ENCODE data around the gene SAMM50.

SAMM50 gene

DNA sequence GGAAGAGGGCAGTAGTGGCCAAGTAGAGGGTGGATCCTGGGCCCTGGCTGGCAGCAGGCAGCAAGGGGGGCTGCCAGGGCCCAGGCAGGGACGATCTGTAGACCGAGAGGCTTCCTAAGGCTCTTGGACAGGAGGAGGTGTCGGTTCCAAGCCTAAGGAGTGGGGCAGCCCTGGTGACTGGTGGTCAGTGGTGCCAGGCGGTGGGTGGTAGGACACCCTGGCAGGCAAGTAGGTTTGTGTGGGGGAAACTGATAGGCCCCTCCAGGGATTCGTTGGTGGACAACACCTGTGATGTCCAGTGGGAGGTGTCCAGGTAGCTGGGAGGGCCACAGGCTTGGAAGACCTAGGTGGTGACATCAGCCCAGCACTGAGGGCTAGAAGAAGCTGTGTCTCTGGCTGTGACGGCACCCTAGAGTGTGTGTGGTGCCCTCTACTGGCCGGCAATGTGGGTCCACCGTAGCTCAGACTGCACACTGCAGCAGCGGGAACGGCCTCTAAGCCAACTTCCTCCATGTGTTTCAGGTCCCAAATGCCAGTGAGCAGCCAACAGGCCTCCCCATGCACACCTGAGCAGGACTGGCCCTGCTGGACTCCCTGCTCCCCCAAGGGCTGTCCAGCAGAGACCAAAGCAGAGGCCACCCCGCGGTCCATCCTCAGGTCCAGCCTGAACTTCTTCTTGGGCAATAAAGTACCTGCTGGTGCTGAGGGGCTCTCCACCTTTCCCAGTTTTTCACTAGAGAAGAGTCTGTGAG, 9.4 kb upstream of the SAMM50 start:
- no peaks in the 10 kb centered on the region for H3K9me2 ChIP-seq (replicated peaks; ENCODE audit: insufficient read depth, low read length)
- no peak overlapping the region for H3K9ac ChIP-seq (ENCODE audit: low read length)
- H3K4me2 ChIP-seq (ENCODE audit: low read depth, low read length) = no peak overlapping the region

DNA sequence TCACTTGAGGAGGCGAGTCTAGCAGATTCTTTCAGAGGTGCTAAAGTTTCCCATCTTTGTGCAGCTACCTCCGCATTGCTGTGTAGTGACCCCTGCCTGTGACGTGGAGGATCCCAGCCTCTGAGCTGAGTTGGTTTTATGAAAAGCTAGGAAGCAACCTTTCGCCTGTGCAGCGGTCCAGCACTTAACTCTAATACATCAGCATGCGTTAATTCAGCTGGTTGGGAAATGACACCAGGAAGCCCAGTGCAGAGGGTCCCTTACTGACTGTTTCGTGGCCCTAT, 8.9 kb upstream of the SAMM50 start:
- no peaks in the 10 kb centered on the region for H3K9me3 ChIP-seq (replicated peaks; ENCODE audit: insufficient read depth, low read length)
- no peak for TF ChIP-seq EZH2 (optimal IDR thresholded peaks at IDR 0.05; ENCODE audit: low read depth, low read length)
- TF ChIP-seq EZH2phosphoT487 (IDR thresholded peaks at IDR 0.05; ENCODE audit: low read length) = no peak
- TF ChIP-seq, protein P1, sequence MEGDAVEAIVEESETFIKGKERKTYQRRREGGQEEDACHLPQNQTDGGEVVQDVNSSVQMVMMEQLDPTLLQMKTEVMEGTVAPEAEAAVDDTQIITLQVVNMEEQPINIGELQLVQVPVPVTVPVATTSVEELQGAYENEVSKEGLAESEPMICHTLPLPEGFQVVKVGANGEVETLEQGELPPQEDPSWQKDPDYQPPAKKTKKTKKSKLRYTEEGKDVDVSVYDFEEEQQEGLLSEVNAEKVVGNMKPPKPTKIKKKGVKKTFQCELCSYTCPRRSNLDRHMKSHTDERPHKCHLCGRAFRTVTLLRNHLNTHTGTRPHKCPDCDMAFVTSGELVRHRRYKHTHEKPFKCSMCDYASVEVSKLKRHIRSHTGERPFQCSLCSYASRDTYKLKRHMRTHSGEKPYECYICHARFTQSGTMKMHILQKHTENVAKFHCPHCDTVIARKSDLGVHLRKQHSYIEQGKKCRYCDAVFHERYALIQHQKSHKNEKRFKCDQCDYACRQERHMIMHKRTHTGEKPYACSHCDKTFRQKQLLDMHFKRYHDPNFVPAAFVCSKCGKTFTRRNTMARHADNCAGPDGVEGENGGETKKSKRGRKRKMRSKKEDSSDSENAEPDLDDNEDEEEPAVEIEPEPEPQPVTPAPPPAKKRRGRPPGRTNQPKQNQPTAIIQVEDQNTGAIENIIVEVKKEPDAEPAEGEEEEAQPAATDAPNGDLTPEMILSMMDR (IDR thresholded peaks at IDR 0.05; ENCODE audit: low read length) = no peak
- peaks cover 68% of the 10 kb centered on the region for H3K27me3 ChIP-seq (replicated peaks; ENCODE audit: insufficient read depth, low read length)
- no peak overlapping the region for H3K4me2 ChIP-seq (ENCODE audit: low read depth, low read length)
- no peak overlapping the region for H2AFZ ChIP-seq (ENCODE audit: low read length)
- no peak for DNase-seq
- no peak overlapping the region for H3K27ac ChIP-seq (ENCODE audit: low read length)
- H3K9me2 ChIP-seq (replicated peaks; ENCODE audit: insufficient read depth, low read length) = no peaks in the 10 kb centered on the region
- H3K36me3 ChIP-seq (replicated peaks; ENCODE audit: insufficient read depth, low read length) = no peaks in the 10 kb centered on the region
- H3K4me1 ChIP-seq (ENCODE audit: low read length) = no peaks in the 10 kb centered on the region
- no peaks in the 10 kb centered on the region for H3F3A ChIP-seq (ENCODE audit: insufficient read depth, low read length)
- H3K4me3 ChIP-seq (ENCODE audit: low read length) = no peak overlapping the region
- H4K20me1 ChIP-seq (ENCODE audit: insufficient read depth, low read length) = no peaks in the 10 kb centered on the region
- H3K79me2 ChIP-seq (ENCODE audit: low read length) = no peaks in the 10 kb centered on the region
- no peak overlapping the region for H3K9ac ChIP-seq (ENCODE audit: low read length)

More for the DNA sequence above, 9.4 kb upstream of the SAMM50 start:
- Histone ChIP-seq H3K36me3 (replicated peaks; ENCODE audit: insufficient read depth, low read length) (no peaks in the 10 kb centered on the region), H3K9me3 (replicated peaks; ENCODE audit: insufficient read depth, low read length) (no peaks in the 10 kb centered on the region), H3K27me3 (replicated peaks; ENCODE audit: insufficient read depth, low read length) (peaks cover 73% of the 10 kb centered on the region), H3F3A (ENCODE audit: insufficient read depth, low read length) (no peaks in the 10 kb centered on the region), H3K27ac (ENCODE audit: low read length) (no peak overlapping the region), H2AFZ (ENCODE audit: low read length) (no peak overlapping the region), H3K4me1 (ENCODE audit: low read length) (no peaks in the 10 kb centered on the region), H3K79me2 (ENCODE audit: low read length) (no peaks in the 10 kb centered on the region), H4K20me1 (ENCODE audit: insufficient read depth, low read length) (no peaks in the 10 kb centered on the region), H3K4me3 (ENCODE audit: low read length) (no peak overlapping the region)
- DNase-seq = peak; percentile 38
- TF ChIP-seq EZH2 (optimal IDR thresholded peaks at IDR 0.05; ENCODE audit: low read depth, low read length) (no peak), EZH2phosphoT487 (IDR thresholded peaks at IDR 0.05; ENCODE audit: low read length) (no peak)
- TF ChIP-seq, protein P1 (IDR thresholded peaks at IDR 0.05; ENCODE audit: low read length) = peak; percentile 66

DNA sequence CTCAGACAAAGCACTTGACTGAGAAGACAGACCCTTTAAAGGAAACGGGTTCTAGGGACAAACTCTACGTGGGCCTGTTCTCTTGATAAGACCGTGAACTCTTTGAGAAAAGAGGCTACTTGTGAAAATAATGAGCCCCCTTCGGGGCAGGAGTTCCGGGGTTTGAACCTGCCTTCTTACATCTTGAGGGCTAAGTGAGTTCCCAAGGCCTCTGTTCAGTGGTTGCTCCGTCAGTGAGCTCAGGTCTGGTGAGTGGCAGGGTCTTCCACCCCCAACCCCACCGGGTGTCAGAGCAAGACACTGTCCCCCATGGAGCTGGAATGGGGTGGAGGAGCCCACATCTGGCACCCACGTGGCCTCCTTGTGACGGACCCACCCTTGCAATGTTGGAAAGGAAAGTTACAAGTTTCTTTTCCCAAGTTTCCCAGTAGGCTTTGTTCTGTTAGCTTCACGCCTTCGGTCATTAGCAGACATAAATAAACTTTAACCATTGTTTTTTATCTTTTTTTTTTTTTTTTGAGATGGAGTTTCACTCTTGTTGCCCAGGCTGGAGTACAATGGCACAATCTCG, 6.3 kb upstream of the SAMM50 start:
- no peak overlapping the region for H3K27ac ChIP-seq (ENCODE audit: low read length)
- H2AFZ ChIP-seq (ENCODE audit: low read length) = no peak overlapping the region
- no peaks in the 10 kb centered on the region for H3K9me3 ChIP-seq (replicated peaks; ENCODE audit: insufficient read depth, low read length)
- H3K4me3 ChIP-seq (ENCODE audit: low read length) = no peak overlapping the region
- H3K4me1 ChIP-seq (ENCODE audit: low read length) = no peaks in the 10 kb centered on the region
- H3K9ac ChIP-seq (ENCODE audit: low read length) = no peak overlapping the region
- peaks cover 51% of the 10 kb centered on the region for H3K27me3 ChIP-seq (replicated peaks; ENCODE audit: insufficient read depth, low read length)
- no peaks in the 10 kb centered on the region for H3K9me2 ChIP-seq (replicated peaks; ENCODE audit: insufficient read depth, low read length)
- no peaks in the 10 kb centered on the region for H3K79me2 ChIP-seq (ENCODE audit: low read length)
- H4K20me1 ChIP-seq (ENCODE audit: insufficient read depth, low read length) = no peaks in the 10 kb centered on the region
- H3K4me2 ChIP-seq (ENCODE audit: low read depth, low read length) = no peak overlapping the region
- no peak for DNase-seq
- H3K36me3 ChIP-seq (replicated peaks; ENCODE audit: insufficient read depth, low read length) = no peaks in the 10 kb centered on the region
- H3F3A ChIP-seq (ENCODE audit: insufficient read depth, low read length) = no peaks in the 10 kb centered on the region
- TF ChIP-seq EZH2 (optimal IDR thresholded peaks at IDR 0.05; ENCODE audit: low read depth, low read length) = no peak
- TF ChIP-seq EZH2phosphoT487 (IDR thresholded peaks at IDR 0.05; ENCODE audit: low read length) = no peak
- TF ChIP-seq, protein P1 (IDR thresholded peaks at IDR 0.05; ENCODE audit: low read length) = no peak
